Skin epidermis (tissue), 12 donors: ENCODE results near the gene AP5B1.

ENCODE experiments used
- H3K27ac ChIP-seq, 21 experiments: fragments of 200-600 bp; sonication (generic) in 11 of 21; one replicate each; pipeline ENCODE4 v1.5.0; 2020; ENCODE audit warnings: mild to moderate bottlenecking in 3 of 21, inconsistent platforms in 2 of 21, moderate library complexity in 2 of 21
- H3K4me3 ChIP-seq, 7 experiments: fragments of 200-600 bp; sonication (generic) in 2 of 7; one replicate each; pipeline ENCODE4 v1.5.0; 2020; ENCODE audit warnings: inconsistent platforms in 2 of 7, mild to moderate bottlenecking in 2 of 7, moderate library complexity in 1 of 7

The AP5B1 gene

DNA sequence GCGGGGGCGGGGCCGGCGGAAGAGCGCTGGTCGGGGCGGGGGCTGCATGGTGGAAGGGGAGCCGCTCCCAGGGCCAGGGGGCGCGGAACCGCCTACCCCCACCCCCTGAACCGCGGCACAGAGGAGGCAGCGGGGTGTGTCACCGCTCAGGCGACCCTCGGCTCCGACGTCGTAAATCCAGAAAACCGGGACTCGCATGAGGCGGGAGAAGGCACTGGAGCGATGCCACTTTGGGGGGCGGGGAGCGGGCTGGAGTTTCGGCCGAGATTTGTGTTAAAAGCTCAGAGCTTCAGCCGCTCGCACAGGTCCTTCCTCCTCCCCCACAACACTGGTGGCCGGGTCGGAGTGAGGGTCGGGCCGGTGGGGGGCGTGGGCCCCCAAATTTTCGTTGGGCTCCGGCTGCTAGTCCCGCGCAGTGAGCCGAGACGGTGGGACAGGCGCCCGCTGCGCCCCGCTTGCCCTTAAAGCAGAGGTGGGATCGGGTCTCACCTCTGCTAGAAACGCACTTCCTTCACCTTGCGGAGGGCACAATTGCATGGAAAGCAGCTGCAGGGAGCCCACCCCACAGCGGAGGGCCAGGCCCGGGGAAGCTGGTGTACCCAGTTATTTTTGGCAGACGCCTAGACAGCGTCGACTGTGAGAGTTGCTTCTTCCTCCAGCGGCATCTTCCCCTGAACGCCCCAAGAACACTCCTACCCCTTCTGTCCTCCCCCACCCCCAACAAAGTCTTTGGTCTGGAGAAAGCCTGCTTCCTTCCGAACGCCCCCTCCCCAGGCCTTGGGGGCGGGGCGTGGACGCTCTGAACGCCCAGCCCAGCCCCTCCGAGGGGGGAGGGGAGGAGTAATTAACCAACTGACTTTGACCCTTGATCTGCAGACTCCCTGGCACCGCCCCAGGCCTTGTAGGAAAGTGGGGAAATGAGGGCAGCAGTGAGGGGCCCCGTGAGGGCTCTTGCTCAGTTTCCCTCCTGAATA, 7.2 kb upstream of the AP5B1 start:
- H3K4me3 ChIP-seq, result peak overlapping the region; percentile 34 to 61 (median 41)
- H3K27ac ChIP-seq, result peak overlapping the region in 20 of 21 experiments; percentile 14 to 85 (median 73)

- H3K27ac ChIP-seq, result peak within 1 kb of the TSS in 20 of 21 experiments; percentile 14 to 85 (median 74)
- H3K4me3 ChIP-seq, result peak within 1 kb of the TSS; percentile 34 to 61 (median 41)
Observed at GRCh38 chr11:65786786-65787636, 6.2 kb upstream of the AP5B1 start, which contains the start of gene OVOL1. OVOL1 (plus strand) TSS chr11:65787063; CDS start chr11:65787374, 311 bp downstream.

GRCh38 chr11:65786008-65786785, 5.4 kb upstream of the AP5B1 start:
- Histone ChIP-seq H3K4me3 (peak overlapping the region in 6 of 7 experiments; percentile 34 to 61 (median 42)), H3K27ac (peak overlapping the region in 15 of 21 experiments; percentile 13 to 78 (median 39))

DNA sequence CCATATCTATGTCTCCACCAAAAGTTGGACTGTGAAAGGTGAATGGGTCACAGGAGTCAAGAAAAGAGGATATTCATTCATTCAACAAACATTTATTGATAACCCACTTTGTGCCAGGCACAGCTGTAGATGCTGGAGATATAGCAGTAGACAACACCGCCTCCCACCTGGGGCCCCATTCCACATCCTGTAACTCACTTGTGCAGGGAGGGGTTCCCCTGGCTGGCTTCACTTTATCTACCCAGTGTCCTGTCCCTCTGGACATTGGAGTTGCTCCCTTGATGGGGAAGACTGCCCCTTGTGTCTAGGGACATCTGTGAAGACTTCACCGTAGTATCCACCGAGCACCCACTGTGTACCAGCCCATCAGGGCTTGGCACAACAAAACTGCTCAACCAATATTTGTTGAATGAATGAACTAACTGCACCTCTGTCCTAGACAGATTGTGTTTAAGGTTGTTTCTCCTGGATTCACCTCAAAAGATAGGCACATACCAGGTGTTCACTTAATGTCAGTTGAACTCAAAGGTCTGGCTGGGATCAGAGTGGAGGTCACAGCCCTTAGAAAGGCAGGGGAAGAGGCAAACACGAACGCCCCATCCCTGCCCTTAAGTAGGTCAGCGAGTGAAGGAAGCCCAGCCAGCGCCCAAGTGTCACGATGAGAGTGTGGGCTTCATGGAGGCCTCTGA, 4.7 kb upstream of the AP5B1 start:
- Histone ChIP-seq H3K4me3 (no peak overlapping the region), H3K27ac (peak overlapping the region in 3 of 21 experiments; percentile 13 to 60 (median 19))

GRCh38 chr11:65782816-65783228, 2.0 kb upstream of the AP5B1 start:
- peak overlapping the region in 2 of 21 experiments; percentile 10 to 98 for H3K27ac ChIP-seq
- H3K4me3 ChIP-seq, result no peak overlapping the region

DNA sequence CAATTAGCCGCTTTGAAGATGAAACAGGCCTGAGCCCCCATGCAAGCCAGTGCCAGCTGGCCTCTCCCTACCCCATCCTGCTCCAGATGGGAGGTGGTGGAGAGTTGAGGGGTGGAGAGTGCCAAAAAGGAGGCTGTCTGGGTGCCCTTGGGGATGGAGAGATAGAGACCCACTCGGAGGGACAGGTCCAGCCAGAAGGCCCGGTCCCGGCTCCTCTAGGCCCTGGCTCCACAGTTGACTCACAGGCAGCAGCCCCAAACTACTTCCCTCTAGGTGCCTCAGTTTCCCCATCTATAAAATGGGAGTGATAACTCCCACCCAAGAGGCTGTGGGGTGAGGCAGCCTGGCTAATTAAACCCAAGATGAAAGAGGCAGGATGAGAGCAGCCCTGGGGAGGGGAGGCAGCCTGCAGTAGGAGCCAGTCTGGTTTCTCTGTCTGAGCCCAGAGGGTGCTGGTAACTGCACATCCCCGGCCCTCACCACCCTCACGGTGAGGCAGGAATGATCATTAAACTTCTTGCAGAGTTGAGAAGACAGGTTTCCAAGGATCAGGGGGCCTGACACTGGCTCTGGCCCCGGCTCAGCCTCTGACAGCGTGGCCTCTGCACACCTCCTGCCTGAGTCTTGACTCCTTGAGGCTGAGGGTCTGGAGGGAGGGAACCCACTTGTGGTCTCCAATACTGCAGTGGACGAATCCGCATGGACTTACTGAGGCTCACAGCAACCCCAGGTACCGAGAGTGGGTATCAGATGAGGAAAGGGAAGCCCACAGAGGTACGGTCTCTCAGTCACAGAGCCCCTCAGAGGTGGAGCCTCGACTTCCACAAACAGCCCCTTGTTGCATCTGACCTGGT, 1.4 kb upstream of the AP5B1 start:
- peak overlapping the region in 2 of 7 experiments; percentile 71 to 95 for H3K4me3 ChIP-seq
- peak overlapping the region in 16 of 21 experiments; percentile 56 to 98 (median 92) for H3K27ac ChIP-seq

GRCh38 chr11:65781152-65781961, 581 bp upstream of the AP5B1 start:
- Histone ChIP-seq H3K4me3 (peak overlapping the region; percentile 71 to 95 (median 82)), H3K27ac (peak overlapping the region in 20 of 21 experiments; percentile 8 to 98 (median 92))

- Histone ChIP-seq H3K4me3 (peak overlapping the region; percentile 71 to 95 (median 82)), H3K27ac (peak overlapping the region; percentile 80 to 98 (median 94))
Observed at GRCh38 chr11:65779919-65780769, 632 bp downstream of the AP5B1 start.

DNA sequence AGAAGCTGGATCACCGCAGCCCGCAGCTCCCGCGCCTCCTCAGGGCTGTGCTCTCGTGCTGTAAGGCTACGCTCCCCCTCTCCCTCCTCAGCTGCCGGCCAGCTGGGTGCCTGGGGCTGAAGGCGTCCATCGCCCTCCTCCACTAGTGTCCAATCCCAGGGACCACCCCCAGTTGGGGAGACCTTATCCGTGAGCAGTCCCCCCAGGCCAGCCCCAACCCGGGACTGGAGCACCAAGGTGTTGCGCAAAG, 1.2 kb downstream of the AP5B1 start:
- Histone ChIP-seq H3K27ac (peak overlapping the region in 20 of 21 experiments; percentile 80 to 98 (median 95)), H3K4me3 (peak overlapping the region; percentile 71 to 95 (median 82))

DNA sequence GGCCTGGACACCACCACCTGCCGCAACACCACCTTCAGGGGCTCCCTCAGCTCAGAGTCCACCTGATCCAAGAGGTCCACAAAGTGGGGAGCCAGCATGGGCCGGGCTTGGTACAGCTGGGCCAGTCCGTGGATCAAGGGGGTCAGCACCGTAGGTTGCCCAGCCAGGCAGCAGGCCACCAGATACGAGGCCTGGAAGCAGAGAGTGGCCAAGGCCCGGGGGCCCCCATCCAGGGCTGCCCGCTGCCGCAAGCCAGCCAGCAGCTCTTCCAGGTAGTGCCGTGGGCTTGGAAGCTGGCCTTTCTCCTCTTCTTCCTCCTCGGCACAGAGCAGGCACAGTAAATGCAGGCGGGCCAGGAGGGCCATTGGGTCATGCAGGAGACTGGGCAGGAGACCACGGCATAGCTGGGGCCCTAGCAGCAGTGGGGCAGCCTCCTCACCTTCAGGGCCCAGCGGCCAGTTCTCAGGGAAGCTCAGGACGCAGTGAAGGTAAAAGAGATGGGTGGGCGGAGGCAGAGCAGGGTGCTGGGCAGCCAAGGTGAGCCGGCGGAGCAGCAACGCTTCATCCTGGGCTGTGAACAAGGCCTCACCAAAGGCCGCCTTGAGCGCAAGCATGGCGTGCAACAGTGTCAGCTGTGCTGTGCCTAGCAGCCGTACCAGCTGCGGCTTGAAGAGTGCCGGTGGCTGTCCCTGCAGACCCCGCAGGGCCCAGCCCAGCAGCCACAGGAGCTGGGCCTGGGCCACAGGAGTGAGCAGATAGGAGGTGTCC, 1.7 kb downstream of the AP5B1 start:
- Histone ChIP-seq H3K4me3 (peak overlapping the region; percentile 71 to 95 (median 82)), H3K27ac (peak overlapping the region in 19 of 21 experiments; percentile 80 to 98 (median 96))

DNA sequence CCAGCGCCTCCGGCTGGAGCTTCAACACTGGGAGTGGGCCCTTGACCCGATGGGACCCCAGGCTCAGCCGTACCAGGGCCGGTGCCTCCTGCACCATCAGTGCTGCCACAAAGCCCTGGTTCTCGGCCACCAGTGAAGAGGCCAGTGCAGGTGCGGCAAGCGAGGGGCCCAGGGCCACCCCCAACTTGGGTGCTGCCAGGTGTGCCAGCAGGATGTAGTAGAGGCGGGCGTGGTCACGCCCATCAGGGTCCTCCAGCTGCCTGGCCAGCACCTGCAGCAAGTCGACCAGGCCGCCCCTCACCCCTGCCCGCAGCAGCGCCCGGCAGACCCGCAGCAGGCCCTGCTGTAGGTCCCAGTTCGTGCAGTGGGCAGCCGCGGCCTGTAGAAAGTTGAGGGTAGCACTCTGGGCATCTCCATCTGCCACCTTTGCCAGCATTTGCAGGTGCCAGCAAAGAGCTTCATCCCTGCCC, 2.3 kb downstream of the AP5B1 start:
- Histone ChIP-seq H3K27ac (peak overlapping the region in 3 of 21 experiments; percentile 93 to 98 (median 96)), H3K4me3 (peak overlapping the region in 2 of 7 experiments; percentile 82 to 95)

- Histone ChIP-seq H3K27ac (peak overlapping the region in 7 of 21 experiments; percentile 54 to 82 (median 65)), H3K4me3 (peak overlapping the region in 1 of 7 experiments; percentile 82)
Observed at GRCh38 chr11:65777821-65778361, 2.9 kb downstream of the AP5B1 start.

- Histone ChIP-seq H3K27ac (peak overlapping the region in 15 of 21 experiments; percentile 12 to 82 (median 55)), H3K4me3 (no peak overlapping the region)
Observed at GRCh38 chr11:65777241-65777640, 3.5 kb downstream of the AP5B1 start.

- H3K4me3 ChIP-seq, result no peak overlapping the region
- H3K27ac ChIP-seq, result peak overlapping the region in 19 of 21 experiments; percentile 12 to 82 (median 54)
Observed at GRCh38 chr11:65776710-65777141, 4.0 kb downstream of the AP5B1 start.

- Histone ChIP-seq H3K27ac (peak overlapping the region in 19 of 21 experiments; percentile 15 to 82 (median 55)), H3K4me3 (no peak overlapping the region)
Observed at GRCh38 chr11:65776196-65776595, 4.6 kb downstream of the AP5B1 start.
